ENCODE measurements around the gene AGRP.

DNA sequence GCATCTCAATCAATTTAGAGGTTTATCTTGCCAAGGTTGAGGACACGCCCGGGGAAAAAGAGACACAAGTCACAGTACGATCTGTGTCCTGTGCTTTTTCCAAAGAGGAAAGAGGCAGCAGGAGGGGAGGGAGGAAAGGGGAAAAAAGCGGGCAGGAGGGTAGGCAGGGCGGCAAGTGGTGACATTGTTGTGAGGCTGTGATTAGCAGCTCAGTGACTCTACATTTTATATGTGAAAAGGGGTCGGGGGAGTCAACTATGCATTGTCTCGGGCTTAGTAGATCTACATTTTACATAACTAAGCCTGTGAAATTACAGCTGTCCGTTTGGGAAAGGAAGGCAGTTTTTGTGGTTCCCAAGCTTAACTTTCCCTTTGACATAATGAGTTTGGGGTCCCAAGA lies 23.1 kb upstream of the AGRP start:
- TF ChIP-seq POLR2A (IDR thresholded peaks at IDR 0.05) = no peak
- TF ChIP-seq, protein P1, sequence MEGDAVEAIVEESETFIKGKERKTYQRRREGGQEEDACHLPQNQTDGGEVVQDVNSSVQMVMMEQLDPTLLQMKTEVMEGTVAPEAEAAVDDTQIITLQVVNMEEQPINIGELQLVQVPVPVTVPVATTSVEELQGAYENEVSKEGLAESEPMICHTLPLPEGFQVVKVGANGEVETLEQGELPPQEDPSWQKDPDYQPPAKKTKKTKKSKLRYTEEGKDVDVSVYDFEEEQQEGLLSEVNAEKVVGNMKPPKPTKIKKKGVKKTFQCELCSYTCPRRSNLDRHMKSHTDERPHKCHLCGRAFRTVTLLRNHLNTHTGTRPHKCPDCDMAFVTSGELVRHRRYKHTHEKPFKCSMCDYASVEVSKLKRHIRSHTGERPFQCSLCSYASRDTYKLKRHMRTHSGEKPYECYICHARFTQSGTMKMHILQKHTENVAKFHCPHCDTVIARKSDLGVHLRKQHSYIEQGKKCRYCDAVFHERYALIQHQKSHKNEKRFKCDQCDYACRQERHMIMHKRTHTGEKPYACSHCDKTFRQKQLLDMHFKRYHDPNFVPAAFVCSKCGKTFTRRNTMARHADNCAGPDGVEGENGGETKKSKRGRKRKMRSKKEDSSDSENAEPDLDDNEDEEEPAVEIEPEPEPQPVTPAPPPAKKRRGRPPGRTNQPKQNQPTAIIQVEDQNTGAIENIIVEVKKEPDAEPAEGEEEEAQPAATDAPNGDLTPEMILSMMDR (IDR thresholded peaks at IDR 0.05) = no peak
